ENCODE data around the gene ZNF169.
"Not testable (repeated sequence)": the region's sequence is repeated elsewhere in the genome, so short reads cannot be mapped to it uniquely, and the experiment has no call there.

The ZNF169 gene

DNA sequence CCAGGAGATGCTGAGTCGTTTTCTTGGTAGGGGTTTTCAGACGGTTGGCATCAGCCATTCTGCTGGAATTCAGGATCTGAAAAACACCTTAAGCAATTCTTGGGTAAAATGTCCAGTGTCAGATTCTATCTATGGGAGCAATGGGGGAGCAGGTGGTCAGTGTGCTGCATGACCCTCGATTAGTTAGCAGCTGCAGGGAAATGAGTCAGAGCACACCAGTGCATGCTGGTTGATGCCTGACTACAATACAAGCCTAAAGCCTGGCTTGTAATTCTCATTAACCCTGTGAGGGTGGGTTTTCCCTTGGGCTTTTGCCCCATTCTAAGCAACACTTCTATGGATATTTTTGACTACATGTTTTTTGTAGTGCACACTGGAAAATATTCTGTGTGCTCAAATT is 89.7 kb downstream of the ZNF169 start:
- not testable (repeated sequence) for DNase-seq (ENCODE audit: low spot score)

Data from SW480 (cell line).